Activated naive CD8-positive, alpha-beta T cell (primary cell): ENCODE measurements around the gene NTHL1.

ENCODE experiments used
- H3K27ac Mint-ChIP-seq: one replicate; pipeline ENCODE4 v1.8.0; 2021; ENCODE audit warnings: mixed read lengths
- H3K27me3 Mint-ChIP-seq: one replicate; pipeline ENCODE4 v1.8.0; 2021; ENCODE audit warnings: mixed read lengths
- H3K36me3 Mint-ChIP-seq: one replicate; pipeline ENCODE4 v1.8.0; 2021; ENCODE audit warnings: mixed read lengths
- H3K4me1 Mint-ChIP-seq: one replicate; pipeline ENCODE4 v1.8.0; 2021; ENCODE audit warnings: low read depth, mixed read lengths
- H3K4me3 Mint-ChIP-seq: one replicate; pipeline ENCODE4 v1.8.0; 2021; ENCODE audit warnings: mild to moderate bottlenecking, mixed read lengths
- H3K9me3 Mint-ChIP-seq: one replicate; pipeline ENCODE4 v1.8.0; 2021; ENCODE audit warnings: low read depth, mixed read lengths

Gene NTHL1

DNA sequence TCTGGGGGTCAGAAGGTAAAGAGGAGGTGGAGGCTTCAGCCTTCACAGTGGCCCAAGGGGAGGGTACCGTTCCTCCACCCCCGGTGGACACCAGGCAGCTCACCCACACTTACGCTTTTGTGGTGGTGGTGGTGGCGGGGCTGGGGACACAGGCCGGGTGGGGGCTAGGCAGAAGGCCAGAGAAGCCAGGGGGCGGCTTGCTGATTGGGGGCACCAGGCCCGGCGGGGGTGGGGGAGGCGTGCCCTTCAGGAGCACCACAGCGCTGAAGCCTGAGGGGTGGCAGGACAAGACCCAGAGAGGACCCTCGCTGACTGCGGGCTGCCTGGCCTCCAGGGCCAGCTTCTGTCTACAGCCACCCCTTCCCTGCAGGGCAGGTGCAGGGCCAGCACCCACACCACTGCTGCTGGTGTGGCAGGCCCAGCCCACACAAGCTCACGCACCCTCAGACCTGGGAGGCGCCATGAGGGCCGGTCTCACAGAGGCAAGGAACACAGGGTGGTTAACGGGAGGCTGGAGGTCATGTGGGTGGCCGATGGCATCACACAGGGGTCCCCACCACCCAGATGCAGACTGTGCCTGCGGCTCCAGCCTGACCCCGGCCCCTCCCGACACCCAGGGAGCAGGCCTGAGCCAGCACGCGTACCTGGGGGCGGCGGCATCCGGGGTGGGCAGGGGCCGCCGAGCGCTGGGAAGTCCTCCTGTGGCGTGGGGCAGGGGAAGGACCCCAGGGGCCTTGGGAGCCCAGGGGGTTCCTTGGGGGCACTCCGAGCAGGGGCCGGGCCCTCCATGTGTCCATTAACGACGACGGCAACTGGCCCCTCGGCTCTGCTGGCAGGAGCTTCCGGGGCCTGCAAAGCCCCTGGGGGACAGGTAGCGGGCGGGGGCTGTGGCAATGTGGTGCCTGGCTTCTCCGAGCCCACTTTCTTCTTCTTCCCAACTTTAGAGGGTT, 48.5 kb downstream of the NTHL1 start:
- H3K4me3 Mint-ChIP-seq: no peak overlapping the region
- H3K36me3 Mint-ChIP-seq: peaks cover 4% of the 10 kb centered on the region
- H3K27ac Mint-ChIP-seq: no peak overlapping the region
- H3K9me3 Mint-ChIP-seq: no peaks in the 10 kb centered on the region
- H3K4me1 Mint-ChIP-seq: peaks cover 4% of the 10 kb centered on the region
- no peaks in the 10 kb centered on the region for H3K27me3 Mint-ChIP-seq

DNA sequence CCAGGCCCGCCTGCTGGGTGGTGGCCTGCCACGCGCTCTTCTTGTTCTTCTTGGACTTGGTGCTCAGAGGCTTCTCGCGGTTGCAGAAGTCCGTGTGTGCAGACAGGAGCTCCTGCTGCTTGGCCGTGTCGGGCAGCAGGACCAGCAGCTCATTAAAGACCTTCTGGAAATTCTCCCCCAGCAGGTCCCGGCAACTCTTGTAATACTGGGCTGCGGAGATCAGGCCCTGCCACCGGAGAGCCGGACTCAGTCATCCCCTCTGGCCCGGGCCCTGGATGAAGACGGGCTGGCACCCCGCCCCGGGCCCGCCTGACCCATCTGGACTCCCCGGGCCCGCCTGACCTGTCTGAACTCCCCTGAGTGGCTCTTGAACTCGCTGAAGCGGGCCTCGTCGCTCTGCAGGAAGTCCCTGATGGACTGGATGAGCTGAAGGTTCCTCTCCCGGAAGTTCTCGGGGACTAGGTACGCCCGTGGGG, 49.2 kb downstream of the NTHL1 start:
- peaks cover 8% of the 10 kb centered on the region for H3K4me1 Mint-ChIP-seq
- no peaks in the 10 kb centered on the region for H3K9me3 Mint-ChIP-seq
- H3K4me3 Mint-ChIP-seq: no peak overlapping the region
- H3K27ac Mint-ChIP-seq: no peak overlapping the region
- peaks cover 4% of the 10 kb centered on the region for H3K36me3 Mint-ChIP-seq
- no peaks in the 10 kb centered on the region for H3K27me3 Mint-ChIP-seq

DNA sequence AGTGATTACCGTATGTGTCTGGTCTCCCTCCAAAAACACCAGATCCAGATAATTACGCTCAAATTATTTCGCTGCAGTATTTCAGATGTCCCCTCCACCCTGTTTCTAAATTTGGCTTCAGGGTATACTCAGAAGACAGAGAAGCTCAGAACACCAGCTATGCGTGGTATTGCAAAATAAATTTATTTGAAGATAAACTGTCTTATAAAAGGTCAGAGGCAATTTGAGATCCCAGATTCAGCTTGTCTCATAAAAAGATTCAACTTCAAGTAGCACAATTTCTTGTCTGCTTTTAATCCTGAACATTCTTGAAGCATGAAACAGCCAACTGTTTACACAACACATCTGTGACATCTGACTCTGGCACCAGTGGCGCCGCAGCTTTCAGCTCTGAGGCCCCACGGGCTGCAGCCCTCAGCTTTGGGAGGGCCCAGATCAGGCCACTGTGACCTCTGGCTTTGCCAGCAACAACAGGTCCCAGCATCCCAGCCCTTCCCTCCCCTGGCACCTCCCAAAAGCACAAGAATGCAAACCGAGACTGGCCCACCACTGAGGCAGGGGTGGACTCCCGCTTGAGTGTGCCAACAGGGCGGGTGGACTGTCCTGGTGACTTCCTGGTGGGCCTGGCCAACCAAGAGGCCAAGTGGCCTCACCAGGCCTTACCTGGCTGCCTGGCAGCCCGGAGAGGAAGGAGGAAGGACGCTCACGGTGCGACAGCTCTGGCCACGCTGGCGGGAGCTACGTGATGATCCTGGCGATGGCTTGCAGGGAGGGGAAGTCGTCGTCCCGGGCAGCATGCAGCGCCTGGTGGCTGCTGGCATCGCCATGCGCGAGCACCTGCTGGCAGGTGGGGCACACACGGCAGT, 49.9 kb downstream of the NTHL1 start:
- Mint-ChIP-seq H3K27ac (no peak overlapping the region), H3K4me1 (peaks cover 8% of the 10 kb centered on the region), H3K9me3 (no peaks in the 10 kb centered on the region), H3K36me3 (peaks cover 4% of the 10 kb centered on the region), H3K4me3 (no peak overlapping the region), H3K27me3 (no peaks in the 10 kb centered on the region)

DNA sequence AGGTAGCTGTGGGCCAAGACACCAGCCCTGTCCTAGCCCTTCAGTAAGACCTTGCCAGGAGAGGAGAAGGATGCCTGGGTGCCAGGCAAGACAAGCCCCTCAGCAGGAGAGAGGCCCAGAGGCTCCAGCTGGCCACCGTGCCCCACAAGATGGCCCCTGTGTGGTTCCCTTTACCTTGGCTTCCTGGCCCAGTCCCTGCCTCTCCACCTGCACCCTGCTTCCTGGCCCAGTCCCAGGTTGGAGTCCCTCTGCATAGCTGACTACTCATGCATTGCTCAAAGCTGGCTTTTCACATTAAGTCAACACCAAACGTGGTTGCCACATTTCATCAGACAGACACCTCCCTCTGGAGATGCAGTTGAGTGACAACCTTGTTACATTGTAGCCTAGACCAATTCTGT, 53.9 kb downstream of the NTHL1 start:
- Mint-ChIP-seq H3K9me3 (no peaks in the 10 kb centered on the region), H3K36me3 (peaks cover 2% of the 10 kb centered on the region), H3K4me3 (no peak overlapping the region), H3K27me3 (peaks cover 3% of the 10 kb centered on the region), H3K27ac (peak overlapping the region; percentile 8), H3K4me1 (peaks cover 18% of the 10 kb centered on the region)

DNA sequence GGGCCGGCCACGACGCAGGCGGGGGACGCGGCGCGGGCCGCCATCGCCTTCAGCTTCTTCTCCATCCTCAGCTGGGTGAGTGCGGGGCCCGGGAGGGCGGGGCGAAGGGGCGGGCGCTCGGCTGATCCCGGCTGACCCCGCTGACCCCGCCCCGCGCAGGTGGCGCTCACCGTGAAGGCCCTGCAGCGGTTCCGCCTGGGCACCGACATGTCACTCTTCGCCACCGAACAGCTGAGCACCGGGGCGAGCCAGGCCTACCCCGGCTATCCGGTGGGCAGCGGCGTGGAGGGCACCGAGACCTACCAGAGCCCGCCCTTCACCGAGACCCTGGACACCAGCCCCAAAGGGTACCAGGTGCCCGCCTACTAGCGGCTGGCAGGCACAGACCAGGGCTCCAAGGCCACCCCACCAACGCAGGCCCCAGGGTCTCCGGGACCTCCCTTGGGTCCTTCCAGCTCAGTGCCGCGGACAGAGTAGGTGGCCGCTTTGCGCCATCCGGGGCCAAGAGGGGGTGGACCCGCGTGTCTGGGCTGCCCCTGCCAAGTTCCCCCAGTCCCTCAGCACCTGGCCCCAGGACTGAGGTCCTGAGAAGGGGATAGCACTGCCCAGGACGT, 54.8 kb downstream of the NTHL1 start:
- H3K9me3 Mint-ChIP-seq: no peaks in the 10 kb centered on the region
- peaks cover 19% of the 10 kb centered on the region for H3K4me1 Mint-ChIP-seq
- no peak overlapping the region for H3K27ac Mint-ChIP-seq
- H3K27me3 Mint-ChIP-seq: peaks cover 5% of the 10 kb centered on the region
- peaks cover 2% of the 10 kb centered on the region for H3K36me3 Mint-ChIP-seq
- H3K4me3 Mint-ChIP-seq: no peak overlapping the region

DNA sequence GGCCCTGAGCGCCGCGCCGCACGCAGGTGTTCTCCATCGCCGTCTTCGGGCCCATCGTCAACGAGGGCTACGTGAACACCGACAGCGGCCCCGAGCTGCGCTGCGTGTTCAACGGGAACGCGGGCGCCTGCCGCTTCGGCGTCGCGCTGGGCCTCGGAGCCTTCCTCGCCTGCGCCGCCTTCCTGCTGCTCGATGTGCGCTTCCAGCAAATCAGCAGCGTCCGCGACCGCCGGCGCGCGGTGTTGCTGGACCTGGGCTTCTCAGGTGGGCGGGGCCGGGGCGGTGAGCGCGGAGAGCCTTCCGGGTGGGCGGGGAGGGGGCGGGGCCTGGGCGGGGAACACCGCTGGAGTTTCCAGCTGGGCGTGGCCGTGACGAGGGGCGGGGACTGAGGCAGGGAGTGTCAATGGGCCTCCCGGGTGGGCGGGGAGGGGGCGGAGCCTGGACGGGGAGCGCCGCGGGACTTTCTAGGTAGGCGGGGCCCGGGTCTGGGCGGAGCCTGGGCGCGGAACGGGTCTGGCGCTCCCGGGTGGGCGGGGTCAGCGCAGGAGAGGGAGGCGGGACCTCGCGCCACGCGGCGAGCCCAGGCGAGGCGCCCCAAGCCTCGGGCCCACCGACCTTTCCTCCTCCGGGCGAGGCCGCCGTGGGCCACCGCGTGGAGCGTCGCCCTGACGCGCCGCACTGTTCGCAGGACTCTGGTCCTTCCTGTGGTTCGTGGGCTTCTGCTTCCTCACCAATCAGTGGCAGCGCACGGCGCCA, 55.5 kb downstream of the NTHL1 start:
- H3K27ac Mint-ChIP-seq: no peak overlapping the region
- H3K4me3 Mint-ChIP-seq: peak overlapping the region; percentile 27
- H3K27me3 Mint-ChIP-seq: peaks cover 5% of the 10 kb centered on the region
- no peaks in the 10 kb centered on the region for H3K9me3 Mint-ChIP-seq
- peaks cover 19% of the 10 kb centered on the region for H3K4me1 Mint-ChIP-seq
- no peaks in the 10 kb centered on the region for H3K36me3 Mint-ChIP-seq

DNA sequence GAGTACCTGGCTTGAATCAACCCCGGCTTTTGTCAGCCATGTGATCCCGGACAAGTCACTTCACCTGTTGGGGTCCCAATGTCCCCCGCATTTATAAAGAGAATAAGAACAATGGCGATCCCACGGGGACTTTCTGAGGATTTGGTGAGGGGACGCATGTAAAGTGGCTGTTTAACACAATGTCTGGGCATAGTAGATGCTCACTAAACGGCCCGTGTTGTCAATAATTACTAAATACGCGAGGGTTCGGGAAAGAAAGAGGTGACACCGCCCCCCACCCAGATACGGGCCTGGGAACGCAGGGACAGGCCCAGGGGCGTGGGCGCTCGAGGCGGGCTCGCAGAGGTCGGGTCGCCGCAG, 56.1 kb downstream of the NTHL1 start:
- Mint-ChIP-seq H3K9me3 (no peaks in the 10 kb centered on the region), H3K36me3 (no peaks in the 10 kb centered on the region), H3K4me1 (peaks cover 19% of the 10 kb centered on the region), H3K27me3 (peaks cover 5% of the 10 kb centered on the region), H3K4me3 (peak overlapping the region; percentile 78), H3K27ac (peak overlapping the region; percentile 54)

DNA sequence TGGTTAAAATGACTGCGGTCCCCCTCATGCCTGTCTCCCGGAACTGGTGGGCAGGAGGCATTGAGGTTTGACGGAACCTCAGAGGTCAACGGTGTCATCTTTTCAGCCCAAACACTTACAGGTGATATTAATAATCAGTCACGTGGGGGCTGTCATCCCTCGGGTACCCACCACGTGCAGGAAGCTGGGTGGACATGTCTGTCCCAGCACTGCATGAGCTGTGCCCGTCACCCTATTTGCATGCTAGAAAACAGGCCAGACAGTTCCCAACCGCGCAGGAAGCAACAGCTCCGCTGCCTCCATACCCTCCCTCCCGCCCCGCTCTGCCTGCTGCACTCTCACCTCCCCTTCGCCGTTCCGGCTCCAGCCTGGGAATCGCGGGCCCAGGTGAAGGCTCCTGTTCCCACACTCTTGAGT, 56.5 kb downstream of the NTHL1 start:
- H3K36me3 Mint-ChIP-seq: no peaks in the 10 kb centered on the region
- peak overlapping the region; percentile 78 for H3K4me3 Mint-ChIP-seq
- H3K9me3 Mint-ChIP-seq: no peaks in the 10 kb centered on the region
- peak overlapping the region; percentile 54 for H3K27ac Mint-ChIP-seq
- H3K27me3 Mint-ChIP-seq: peaks cover 5% of the 10 kb centered on the region
- H3K4me1 Mint-ChIP-seq: peaks cover 17% of the 10 kb centered on the region

DNA sequence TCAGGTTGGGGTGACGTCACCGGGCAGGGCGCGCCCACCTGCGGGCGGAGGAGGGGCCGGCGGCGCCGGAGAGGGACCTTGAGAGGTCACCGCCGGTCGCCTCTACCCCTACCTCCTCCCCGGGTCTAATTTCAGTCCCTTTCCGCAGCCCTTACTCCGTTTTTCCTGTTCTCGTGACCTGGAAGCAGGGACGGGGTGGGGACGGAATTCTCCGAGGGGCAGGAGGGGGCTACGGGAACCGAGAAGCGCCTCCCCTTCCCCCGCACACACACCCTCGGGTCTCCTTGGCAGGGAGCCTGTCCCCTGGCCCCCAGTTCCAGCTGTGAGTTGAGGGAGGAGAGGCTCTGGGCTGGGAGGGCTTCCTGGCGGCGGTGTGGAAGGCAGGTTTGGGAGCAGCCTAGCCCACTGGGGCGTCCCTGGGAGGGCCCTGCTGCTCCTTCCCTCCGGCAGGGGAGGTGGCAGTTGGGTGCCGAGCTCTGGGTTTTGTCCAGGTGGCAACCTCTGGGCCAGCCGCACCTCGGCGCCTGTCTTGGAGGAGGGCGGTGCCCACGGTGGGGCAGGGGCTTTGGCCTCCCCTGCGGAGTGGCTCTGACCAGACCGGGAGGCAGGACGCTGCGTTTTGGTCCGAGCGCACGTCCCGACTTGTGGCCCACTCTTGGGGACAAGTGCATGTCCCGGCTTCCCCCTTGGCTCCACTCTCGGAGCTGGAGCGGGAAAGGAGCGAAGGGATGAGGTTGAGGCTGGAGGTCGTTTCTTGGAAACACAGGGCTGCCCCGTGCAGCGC, 57.1 kb downstream of the NTHL1 start:
- H3K27me3 Mint-ChIP-seq: peaks cover 5% of the 10 kb centered on the region

DNA sequence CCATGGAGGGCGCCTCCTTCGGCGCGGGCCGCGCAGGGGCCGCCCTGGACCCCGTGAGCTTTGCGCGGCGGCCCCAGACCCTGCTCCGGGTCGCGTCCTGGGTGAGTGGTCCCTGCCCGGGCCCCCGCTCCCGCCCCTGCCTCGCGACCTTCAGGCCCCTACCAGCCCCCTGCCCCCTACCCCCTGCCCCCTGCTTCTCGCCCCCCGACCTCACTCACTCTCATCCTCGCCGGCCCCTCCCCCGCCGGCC, 57.6 kb downstream of the NTHL1 start:
- no peak overlapping the region for H3K27ac Mint-ChIP-seq
- H3K4me1 Mint-ChIP-seq: peaks cover 16% of the 10 kb centered on the region
- H3K4me3 Mint-ChIP-seq: no peak overlapping the region
- H3K27me3 Mint-ChIP-seq: peaks cover 5% of the 10 kb centered on the region
- no peaks in the 10 kb centered on the region for H3K36me3 Mint-ChIP-seq
- H3K9me3 Mint-ChIP-seq: no peaks in the 10 kb centered on the region

More for the DNA sequence above, 57.1 kb downstream of the NTHL1 start:
- Mint-ChIP-seq H3K4me3 (peak overlapping the region; percentile 78), H3K36me3 (no peaks in the 10 kb centered on the region), H3K4me1 (peaks cover 16% of the 10 kb centered on the region), H3K9me3 (no peaks in the 10 kb centered on the region), H3K27ac (peak overlapping the region; percentile 50)
